Measurements from ENCODE around the gene CDHR1. TPM values are rescaled to one million over a fixed set of nuclear protein-coding genes. Genes with fewer than 3 reads are reported as not detected.

The CDHR1 gene
- total and polyA plus RNA-seq, 11 donors: 0.07 to 1.3 (median 0.35) TPM; not detected in 1

GRCh38 chr10:84158061-84158460 lies 36.3 kb upstream of the CDHR1 start:
- Histone ChIP-seq H3K36me3 (peaks cover 0 to 30% (median 25%) of the 10 kb centered on the region in 9 donors), H3K9me3 (no peaks in the 10 kb centered on the region), H3K4me3 (no peak overlapping the region), H3K27ac (no peak overlapping the region), H3K27me3 (peaks cover 0 to 19% (median 0%) of the 10 kb centered on the region in 9 donors), H3K4me1 (no peaks in the 10 kb centered on the region)
- WGBS, 4 donors: 78 to 88% (median 84%) methylated on average over 2 of the region's 2 CpGs
- ATAC-seq (no peak), DNase-seq (no peak)
- TF ChIP-seq, protein P1, sequence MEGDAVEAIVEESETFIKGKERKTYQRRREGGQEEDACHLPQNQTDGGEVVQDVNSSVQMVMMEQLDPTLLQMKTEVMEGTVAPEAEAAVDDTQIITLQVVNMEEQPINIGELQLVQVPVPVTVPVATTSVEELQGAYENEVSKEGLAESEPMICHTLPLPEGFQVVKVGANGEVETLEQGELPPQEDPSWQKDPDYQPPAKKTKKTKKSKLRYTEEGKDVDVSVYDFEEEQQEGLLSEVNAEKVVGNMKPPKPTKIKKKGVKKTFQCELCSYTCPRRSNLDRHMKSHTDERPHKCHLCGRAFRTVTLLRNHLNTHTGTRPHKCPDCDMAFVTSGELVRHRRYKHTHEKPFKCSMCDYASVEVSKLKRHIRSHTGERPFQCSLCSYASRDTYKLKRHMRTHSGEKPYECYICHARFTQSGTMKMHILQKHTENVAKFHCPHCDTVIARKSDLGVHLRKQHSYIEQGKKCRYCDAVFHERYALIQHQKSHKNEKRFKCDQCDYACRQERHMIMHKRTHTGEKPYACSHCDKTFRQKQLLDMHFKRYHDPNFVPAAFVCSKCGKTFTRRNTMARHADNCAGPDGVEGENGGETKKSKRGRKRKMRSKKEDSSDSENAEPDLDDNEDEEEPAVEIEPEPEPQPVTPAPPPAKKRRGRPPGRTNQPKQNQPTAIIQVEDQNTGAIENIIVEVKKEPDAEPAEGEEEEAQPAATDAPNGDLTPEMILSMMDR (IDR thresholded peaks at IDR 0.05): no peak
- TF ChIP-seq POLR2A (IDR thresholded peaks at IDR 0.05): no peak
- intact Hi-C loops (cut with DNase I): no loop called here

- TF ChIP-seq, protein P1 (IDR thresholded peaks at IDR 0.05): no peak
- no peak for TF ChIP-seq POLR2A (IDR thresholded peaks at IDR 0.05)
- Histone ChIP-seq H3K36me3 (peaks cover 0 to 25% (median 20%) of the 10 kb centered on the region in 9 donors), H3K9me3 (no peaks in the 10 kb centered on the region), H3K27ac (no peak overlapping the region), H3K4me1 (no peaks in the 10 kb centered on the region), H3K4me3 (no peak overlapping the region), H3K27me3 (peaks cover 0 to 23% (median 0%) of the 10 kb centered on the region in 9 donors)
- WGBS, 4 donors: 80 to 86% (median 84%) methylated on average over 4 of the region's 4 CpGs
- intact Hi-C loops (cut with DNase I): no loop called here
- no peak for ATAC-seq
- DNase-seq: no peak
These were observed 35.8 kb upstream of the CDHR1 start for GRCh38 chr10:84158550-84158949.

DNA sequence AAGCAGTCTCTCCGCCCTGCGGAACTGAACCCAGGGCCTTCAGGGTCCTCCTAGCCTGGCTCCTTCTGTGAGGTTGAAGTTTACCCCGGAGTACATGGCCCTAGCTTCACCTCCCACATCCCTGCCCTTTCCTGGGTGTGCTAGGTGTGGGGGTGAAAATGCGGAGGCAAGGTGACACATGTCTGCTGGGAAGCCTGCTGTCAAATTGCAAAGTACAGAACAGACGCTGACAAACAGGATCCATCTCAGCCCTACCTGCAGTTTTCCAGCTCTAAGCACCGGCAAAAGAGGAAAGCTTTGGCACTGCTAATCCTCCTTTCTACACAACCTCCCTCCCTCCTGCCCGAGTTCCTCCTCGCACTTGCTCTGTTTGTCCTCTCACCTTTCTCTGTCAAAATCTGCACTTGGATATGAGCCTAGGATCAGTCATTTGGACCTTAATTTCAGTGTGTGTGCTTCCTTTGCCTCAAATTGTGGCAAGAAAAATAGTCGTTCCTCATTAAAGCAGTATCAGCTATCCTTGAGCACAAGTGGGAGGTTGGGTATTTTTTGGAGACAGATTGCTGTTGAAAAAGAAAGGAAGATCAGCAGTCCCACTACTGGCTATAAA lies 35.2 kb upstream of the CDHR1 start:
- Histone ChIP-seq H3K4me1 (no peaks in the 10 kb centered on the region), H3K4me3 (no peak overlapping the region), H3K9me3 (no peaks in the 10 kb centered on the region), H3K27me3 (peaks cover 0 to 28% (median 0%) of the 10 kb centered on the region in 9 donors), H3K27ac (no peak overlapping the region), H3K36me3 (peaks cover 0 to 18% (median 14%) of the 10 kb centered on the region in 9 donors)
- DNase-seq: no peak
- WGBS, 4 donors: 29 to 35% (median 33%) methylated on average over 9 of the region's 9 CpGs
- peak in 1 of 4 donors; percentile 39 for ATAC-seq
- intact Hi-C loops (cut with DNase I): no loop called here
- no peak for TF ChIP-seq POLR2A (IDR thresholded peaks at IDR 0.05)
- TF ChIP-seq, protein P1 (IDR thresholded peaks at IDR 0.05): no peak

DNA sequence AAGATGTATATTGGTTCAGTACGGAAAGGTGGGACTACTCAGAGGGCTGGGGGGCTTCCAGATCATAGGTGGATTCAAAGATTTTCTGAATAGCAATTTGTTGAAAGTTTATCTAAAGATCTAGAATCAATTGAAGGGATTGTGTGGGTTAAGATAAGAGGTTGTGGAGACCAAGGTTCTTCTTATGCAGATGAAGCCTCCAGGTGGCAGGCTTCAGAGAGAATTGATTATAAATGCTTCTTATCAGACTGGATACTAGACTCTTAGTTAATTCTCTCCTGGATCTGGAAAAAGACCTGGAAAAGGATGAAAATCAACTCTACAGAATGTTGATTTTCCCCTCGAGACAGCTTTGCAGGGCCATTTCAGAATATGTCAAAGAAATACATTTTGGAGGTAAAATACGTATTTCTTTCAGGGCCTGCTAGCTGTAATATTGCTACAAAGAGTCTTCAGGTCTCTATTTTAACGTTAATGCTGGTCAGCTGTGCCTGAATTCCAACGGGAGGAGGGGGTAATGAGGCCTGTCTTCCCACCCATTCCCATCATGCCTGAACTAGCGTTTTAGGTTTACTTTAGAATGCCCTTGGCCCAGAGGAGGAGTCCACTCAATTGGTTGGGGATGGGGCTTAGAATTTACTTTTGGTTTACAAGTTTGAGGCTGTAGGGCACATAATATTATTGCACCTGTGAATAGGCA lies 33.5 kb upstream of the CDHR1 start:
- 48 to 54% (median 49%) methylated on average over 6 of the region's 6 CpGs for WGBS, 4 donors
- H3K27me3 ChIP-seq: peaks cover 0 to 37% (median 6%) of the 10 kb centered on the region in 9 donors
- ATAC-seq: no peak
- H3K27ac ChIP-seq: no peak overlapping the region
- no peaks in the 10 kb centered on the region for H3K9me3 ChIP-seq
- no peaks in the 10 kb centered on the region for H3K4me1 ChIP-seq
- DNase-seq: no peak
- peaks cover 0 to 2% (median 0%) of the 10 kb centered on the region in 9 donors for H3K36me3 ChIP-seq
- intact Hi-C loops (cut with DNase I): no loop called here
- H3K4me3 ChIP-seq: no peak overlapping the region
- TF ChIP-seq POLR2A (IDR thresholded peaks at IDR 0.05): no peak
- TF ChIP-seq, protein P1 (IDR thresholded peaks at IDR 0.05): no peak

Measured in heart left ventricle (tissue), 16 donors.